Measurements from ENCODE around the gene MRPL45.

MRPL45 gene

GRCh38 chr17:38349097-38349730 lies 52.2 kb downstream of the MRPL45 start:
- DNase-seq (ENCODE audit: low read depth), result peak; percentile 81

- no peak for DNase-seq (ENCODE audit: low read depth)
These were observed 53.1 kb downstream of the MRPL45 start for GRCh38 chr17:38350035-38350434.

GRCh38 chr17:38351412-38352222 lies 54.6 kb downstream of the MRPL45 start, which contains the start of gene SOCS7:
SOCS7 (plus strand) TSS chr17:38351844; CDS start chr17:38352053, 209 bp downstream.
- peak; percentile 91 for DNase-seq (ENCODE audit: low read depth)

- DNase-seq (ENCODE audit: low read depth), result peak; percentile 43
These were observed 55.5 kb downstream of the MRPL45 start for GRCh38 chr17:38352245-38353085.

- no peak for DNase-seq (ENCODE audit: low read depth)
These were observed 56.2 kb downstream of the MRPL45 start for GRCh38 chr17:38353086-38353604.

- DNase-seq (ENCODE audit: low read depth), result no peak
These were observed 56.7 kb downstream of the MRPL45 start for GRCh38 chr17:38353668-38354067.

GRCh38 chr17:38354466-38354865 lies 57.5 kb downstream of the MRPL45 start:
- no peak for DNase-seq (ENCODE audit: low read depth)

- DNase-seq (ENCODE audit: low read depth), result no peak
These were observed 58.3 kb downstream of the MRPL45 start for GRCh38 chr17:38355251-38355650.

- DNase-seq (ENCODE audit: low read depth), result no peak
These were observed 60.6 kb downstream of the MRPL45 start for GRCh38 chr17:38357486-38358123.

GRCh38 chr17:38358586-38359513 lies 61.9 kb downstream of the MRPL45 start:
- no peak for DNase-seq (ENCODE audit: low read depth)

- DNase-seq (ENCODE audit: low read depth), result peak; percentile 49
These were observed 64.9 kb downstream of the MRPL45 start for GRCh38 chr17:38361694-38362465.

GRCh38 chr17:38363016-38363415 lies 66.0 kb downstream of the MRPL45 start:
- DNase-seq (ENCODE audit: low read depth), result no peak

GRCh38 chr17:38364741-38365140 lies 67.8 kb downstream of the MRPL45 start:
- no peak for DNase-seq (ENCODE audit: low read depth)

- DNase-seq (ENCODE audit: low read depth), result no peak
These were observed 72.3 kb downstream of the MRPL45 start for GRCh38 chr17:38369124-38369886.

All from iris pigment epithelial cell (primary cell).